GM12872 (cell line): ENCODE measurements around the gene ZNF772.

ENCODE experiments used
- TF ChIP-seq, protein P1 (sequence below): IDR thresholded peaks from 3 replicates; pipeline ENCODE4 v1.5.1; 2011; ENCODE audit warnings: low read depth, mild to moderate bottlenecking, low read length, moderate library complexity; ENCODE audit not compliant: insufficient read depth

Gene ZNF772

GRCh38 chr19:57419439-57419838, 57.9 kb downstream of the ZNF772 start:
- TF ChIP-seq, protein P1, sequence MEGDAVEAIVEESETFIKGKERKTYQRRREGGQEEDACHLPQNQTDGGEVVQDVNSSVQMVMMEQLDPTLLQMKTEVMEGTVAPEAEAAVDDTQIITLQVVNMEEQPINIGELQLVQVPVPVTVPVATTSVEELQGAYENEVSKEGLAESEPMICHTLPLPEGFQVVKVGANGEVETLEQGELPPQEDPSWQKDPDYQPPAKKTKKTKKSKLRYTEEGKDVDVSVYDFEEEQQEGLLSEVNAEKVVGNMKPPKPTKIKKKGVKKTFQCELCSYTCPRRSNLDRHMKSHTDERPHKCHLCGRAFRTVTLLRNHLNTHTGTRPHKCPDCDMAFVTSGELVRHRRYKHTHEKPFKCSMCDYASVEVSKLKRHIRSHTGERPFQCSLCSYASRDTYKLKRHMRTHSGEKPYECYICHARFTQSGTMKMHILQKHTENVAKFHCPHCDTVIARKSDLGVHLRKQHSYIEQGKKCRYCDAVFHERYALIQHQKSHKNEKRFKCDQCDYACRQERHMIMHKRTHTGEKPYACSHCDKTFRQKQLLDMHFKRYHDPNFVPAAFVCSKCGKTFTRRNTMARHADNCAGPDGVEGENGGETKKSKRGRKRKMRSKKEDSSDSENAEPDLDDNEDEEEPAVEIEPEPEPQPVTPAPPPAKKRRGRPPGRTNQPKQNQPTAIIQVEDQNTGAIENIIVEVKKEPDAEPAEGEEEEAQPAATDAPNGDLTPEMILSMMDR: no peak
